Nasal cavity respiratory epithelium epithelial cell of viscerocranial mucosa (primary cell): ENCODE results near the gene WDR74. TPM values are rescaled to one million over a fixed set of nuclear protein-coding genes. Genes with fewer than 3 reads are reported as not detected.

Source experiments
- total RNA-seq: library from RNA; depleted of rRNA; stranded (reverse); fragments of >200 nt; gene quantifications from 2 replicates; pipeline ENCODE4 v1.2.3, GENCODE V29; 2014

WDR74 gene
- 68.5 and 89.2 TPM in 2 replicates for total RNA-seq

GRCh38 chr11:62839050-62839945 is at the start of gene WDR74:
Gene WDR74, minus strand, starts transcription at chr11:62839590. Its CDS starts 20 bp downstream, at chr11:62839570.

GRCh38 chr11:62880803-62881578 is 41.6 kb upstream of the WDR74 start, which contains the start of gene SLC3A2:
Gene SLC3A2, plus strand, starts transcription at chr11:62880896. Its CDS starts 128 bp downstream, at chr11:62881024.

GRCh38 chr11:62832336-62833234 is 6.8 kb downstream of the WDR74 start, which contains the start of gene TEX54:
Gene TEX54, minus strand, starts transcription at chr11:62832841.

GRCh38 chr11:62831520-62832335 is 7.7 kb downstream of the WDR74 start, which contains the start of gene STX5:
Gene STX5, minus strand, starts transcription at chr11:62832051. Its CDS starts 808 bp downstream, at chr11:62831243.

GRCh38 chr11:62805076-62805892 is 34.1 kb downstream of the WDR74 start, which contains the start of gene NXF1:
Gene NXF1, minus strand, starts transcription at chr11:62805440. Its CDS starts 84 bp downstream, at chr11:62805356.

GRCh38 chr11:62791501-62792201 is 47.7 kb downstream of the WDR74 start, which contains the start of gene TMEM223:
Gene TMEM223, minus strand, starts transcription at chr11:62792006. Its CDS starts 12 bp downstream, at chr11:62791994.

GRCh38 chr11:62787005-62787759 is 52.2 kb downstream of the WDR74 start, which contains the start of gene TMEM179B:
Gene TMEM179B, plus strand, starts transcription at chr11:62787402. Its CDS starts 30 bp downstream, at chr11:62787432.

Other genes with a start within 250 kb of the WDR74 start
- gene TUT1, start 248.1 kb downstream of the WDR74 start, total RNA-seq, result 9.1 and 11.3 TPM in 2 replicates
- 183 and 215 TPM in 2 replicates for gene MTA2, start 237.7 kb downstream of the WDR74 start, total RNA-seq
- 7.9 and 16.2 TPM in 2 replicates for gene EML3, start 226.8 kb downstream of the WDR74 start, total RNA-seq
- 1.7 and 1.9 TPM in 2 replicates for gene ROM1, start 226.3 kb downstream of the WDR74 start, total RNA-seq
- 24.9 and 33.7 TPM in 2 replicates for gene B3GAT3, start 217.6 kb downstream of the WDR74 start, total RNA-seq
- gene GANAB, start 193.0 kb downstream of the WDR74 start, total RNA-seq, result 195 and 220 TPM in 2 replicates
- 23.6 and 29.2 TPM in 2 replicates for gene INTS5, start 186.3 kb downstream of the WDR74 start, total RNA-seq
- 21.0 and 61.2 TPM in 2 replicates for gene C11orf98, start 174.4 kb downstream of the WDR74 start, total RNA-seq
- 5.1 and 14.0 TPM in 2 replicates for gene CSKMT, start 174.3 kb downstream of the WDR74 start, total RNA-seq
- 10.8 and 22.6 TPM in 2 replicates for gene UQCC3, start 167.9 kb downstream of the WDR74 start, total RNA-seq
- gene LBHD1, start 167.3 kb downstream of the WDR74 start, total RNA-seq, result 1.4 and 1.9 TPM in 2 replicates
- gene UBXN1, start 160.5 kb downstream of the WDR74 start, total RNA-seq, result 139 and 221 TPM in 2 replicates
- gene LRRN4CL, start 150.1 kb downstream of the WDR74 start, total RNA-seq, result 0.14 and 1.4 TPM in 2 replicates
- gene BSCL2, start 132.2 kb downstream of the WDR74 start, total RNA-seq, result 18.1 and 22.0 TPM in 2 replicates
- not detected in 2 replicates for gene GNG3, start 131.9 kb downstream of the WDR74 start, total RNA-seq
- 11.6 and 20.6 TPM in 2 replicates for gene HNRNPUL2, start 112.1 kb downstream of the WDR74 start, total RNA-seq
- gene TTC9C, start 111.1 kb downstream of the WDR74 start, total RNA-seq, result 18.1 and 31.4 TPM in 2 replicates
- 9.2 and 13.0 TPM in 2 replicates for gene ZBTB3, start 85.4 kb downstream of the WDR74 start, total RNA-seq
- 55.4 and 87.8 TPM in 2 replicates for gene POLR2G, start 78.0 kb downstream of the WDR74 start, total RNA-seq
- 19.1 and 21.2 TPM in 2 replicates for gene TAF6L, start 68.2 kb downstream of the WDR74 start, total RNA-seq
- 24.3 and 35.5 TPM in 2 replicates for gene TMEM179B, start 52.2 kb downstream of the WDR74 start, total RNA-seq
- gene TMEM223, start 47.6 kb downstream of the WDR74 start, total RNA-seq, result 10.5 and 17.1 TPM in 2 replicates
- 14.0 and 37.4 TPM in 2 replicates for gene NXF1, start 34.1 kb downstream of the WDR74 start, total RNA-seq
- 29.7 and 47.2 TPM in 2 replicates for gene STX5, start 7.5 kb downstream of the WDR74 start, total RNA-seq
- not detected in 2 replicates for gene TEX54, start 6.7 kb downstream of the WDR74 start, total RNA-seq
- 692 and 1,787 TPM in 2 replicates for gene SLC3A2, start 41.3 kb upstream of the WDR74 start, total RNA-seq
- not detected in 2 replicates for gene CHRM1, start 81.8 kb upstream of the WDR74 start, total RNA-seq
- gene SLC22A6, start 145.4 kb upstream of the WDR74 start, total RNA-seq, result not detected in 2 replicates
- not detected in 2 replicates for gene SLC22A8, start 176.3 kb upstream of the WDR74 start, total RNA-seq